Measurements from ENCODE around the gene PREX1.

The PREX1 gene

GRCh38 chr20:48629069-48629959, 198.5 kb downstream of the PREX1 start:
- DNase-seq, result no peak

- DNase-seq, result no peak
Measured at GRCh38 chr20:48627737-48628128, 200.1 kb downstream of the PREX1 start.

DNA sequence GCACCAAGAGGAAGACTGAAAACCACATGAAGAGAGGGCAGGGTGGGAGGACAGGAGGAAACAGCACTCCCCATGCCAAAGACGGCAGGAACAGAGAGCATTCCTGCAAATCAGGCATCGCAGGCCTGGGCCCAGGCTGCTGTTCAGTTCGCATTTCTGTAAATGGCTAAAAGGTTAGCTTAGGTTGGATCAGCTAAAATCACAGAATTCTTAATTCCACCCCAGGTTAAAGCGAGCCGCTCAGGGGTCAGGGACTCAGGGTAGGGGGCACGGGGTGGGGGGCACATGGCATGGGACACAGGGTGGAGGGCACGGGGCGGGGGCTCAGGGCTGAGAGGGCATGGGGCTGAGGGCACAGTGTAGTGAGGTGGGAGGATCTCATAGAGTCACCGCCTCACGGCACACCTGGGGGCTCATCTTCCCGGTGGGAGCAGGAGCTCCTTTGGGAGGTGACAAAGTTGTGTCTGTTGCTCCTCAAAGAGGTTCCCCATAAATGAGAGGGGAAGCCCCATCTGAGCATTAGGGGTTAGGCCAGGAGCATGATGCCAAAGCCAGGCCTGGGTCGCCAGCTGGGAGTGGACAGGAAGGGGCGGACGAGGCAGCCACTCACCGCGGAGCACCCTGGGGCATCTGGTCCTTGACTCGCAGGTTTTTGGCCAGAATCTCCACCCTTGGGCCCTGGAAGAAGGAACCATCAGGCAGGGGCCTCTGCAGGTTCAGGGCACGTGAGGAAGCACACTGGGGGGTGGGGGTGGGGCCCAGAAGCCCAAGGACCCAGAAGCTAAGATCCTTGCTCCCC, 200.7 kb downstream of the PREX1 start:
- no peak for DNase-seq

GRCh38 chr20:48626226-48626937, 201.4 kb downstream of the PREX1 start:
- DNase-seq, result no peak

DNA sequence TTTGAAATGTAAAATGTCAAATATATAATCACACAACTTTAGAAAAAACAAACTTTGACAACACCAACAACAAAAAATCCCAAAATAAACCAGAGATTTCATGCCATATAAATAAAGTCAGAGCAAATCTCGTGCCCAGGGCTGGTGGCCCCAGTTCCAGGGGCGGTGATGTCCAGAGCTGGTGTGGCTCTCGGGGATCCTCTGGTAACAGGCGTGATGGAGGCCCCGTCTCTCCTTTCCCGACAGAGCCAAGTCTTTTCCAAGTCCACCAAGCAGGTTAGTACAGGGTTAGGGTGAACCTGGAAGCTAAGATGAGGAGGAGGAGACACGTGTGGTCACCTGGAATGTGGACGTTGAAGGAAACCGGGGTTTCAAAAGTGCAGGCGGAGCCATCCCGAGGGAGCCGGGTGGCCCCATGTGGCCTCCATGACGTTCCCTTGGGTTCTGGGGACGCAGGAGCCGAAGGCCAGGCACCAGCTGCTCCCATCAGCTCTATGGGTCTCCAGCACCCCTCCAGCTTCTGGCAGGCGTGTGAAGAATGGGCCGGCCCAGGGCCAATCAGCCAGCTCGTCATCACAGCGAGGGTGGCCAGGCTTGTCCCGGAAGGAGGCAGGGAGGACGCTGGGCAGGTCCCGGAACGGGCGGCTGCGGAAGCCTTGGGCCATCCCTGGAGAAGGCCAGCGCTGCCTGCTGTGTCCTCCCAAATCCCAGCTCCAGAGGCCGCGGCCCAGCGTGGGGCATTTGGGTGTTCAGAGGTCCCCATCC, 202.5 kb downstream of the PREX1 start:
- no peak for DNase-seq

- no peak for DNase-seq
Measured at GRCh38 chr20:48624315-48625020, 203.3 kb downstream of the PREX1 start.

GRCh38 chr20:48623906-48624265, 203.9 kb downstream of the PREX1 start:
- DNase-seq, result no peak

- DNase-seq, result no peak
Measured at GRCh38 chr20:48623176-48623905, 204.5 kb downstream of the PREX1 start.

GRCh38 chr20:48622421-48622820, 205.4 kb downstream of the PREX1 start:
- no peak for DNase-seq

- DNase-seq, result no peak
Measured at GRCh38 chr20:48621376-48622078, 206.3 kb downstream of the PREX1 start.

DNA sequence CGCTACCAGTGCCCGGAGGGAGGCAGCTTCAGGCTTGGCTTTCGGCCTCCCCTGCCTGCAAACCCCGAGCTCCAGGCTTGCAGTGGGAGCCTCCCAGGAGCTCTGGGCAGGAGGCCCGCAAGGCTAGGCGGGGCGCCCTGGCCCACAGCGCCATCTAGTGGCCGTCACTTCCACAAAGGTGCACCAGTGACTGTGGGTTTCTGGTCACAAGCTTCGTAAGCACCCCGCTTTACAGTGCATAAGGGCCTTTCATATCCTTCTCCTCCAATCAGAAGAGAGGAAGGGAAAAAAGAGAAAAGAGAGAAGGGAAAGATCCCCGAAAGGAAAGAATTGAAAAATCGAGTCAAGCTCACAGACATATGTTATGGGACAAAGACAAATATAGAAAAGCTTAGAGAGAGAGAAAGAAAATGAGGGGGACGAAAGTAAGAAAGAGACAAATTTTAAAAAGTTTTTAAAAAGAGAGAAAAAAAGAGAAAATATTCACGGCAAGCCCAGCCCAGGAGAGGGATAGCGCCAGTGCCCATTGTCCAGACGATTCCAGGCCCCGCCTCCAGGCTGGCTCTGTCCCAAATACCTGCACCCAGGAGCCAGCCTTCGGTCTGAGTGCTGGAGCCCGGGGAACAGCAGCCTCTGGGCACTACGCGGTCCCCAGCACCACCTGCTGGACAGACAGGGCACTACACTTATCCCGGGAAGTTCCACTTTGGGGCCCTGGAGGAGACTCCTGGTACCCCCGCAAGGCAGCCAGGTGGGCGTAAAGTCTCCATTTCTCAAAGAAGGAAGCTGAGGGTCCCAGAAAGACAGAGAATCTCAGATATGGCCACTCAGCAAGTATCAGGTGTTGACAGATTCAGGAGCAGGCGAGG, 207.1 kb downstream of the PREX1 start:
- DNase-seq, result peak; percentile 31

DNA sequence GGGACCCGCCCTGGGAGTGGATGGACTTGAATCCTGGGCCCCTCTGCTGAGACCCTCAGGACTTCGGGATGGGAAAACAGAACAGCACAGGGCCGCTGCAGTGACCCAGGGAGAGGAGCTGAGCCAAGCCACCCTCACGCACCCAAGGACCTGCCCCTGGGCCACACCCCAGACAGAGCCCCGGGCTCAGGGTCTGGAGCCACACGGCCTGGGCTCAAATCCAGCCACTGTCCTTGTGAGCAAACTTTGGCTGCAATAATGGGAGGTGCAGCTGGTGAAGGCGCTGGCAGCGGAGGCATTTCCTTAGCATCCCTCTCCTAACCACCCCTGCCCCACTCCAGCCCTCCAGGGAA, 207.7 kb downstream of the PREX1 start:
- DNase-seq, result no peak

DNA sequence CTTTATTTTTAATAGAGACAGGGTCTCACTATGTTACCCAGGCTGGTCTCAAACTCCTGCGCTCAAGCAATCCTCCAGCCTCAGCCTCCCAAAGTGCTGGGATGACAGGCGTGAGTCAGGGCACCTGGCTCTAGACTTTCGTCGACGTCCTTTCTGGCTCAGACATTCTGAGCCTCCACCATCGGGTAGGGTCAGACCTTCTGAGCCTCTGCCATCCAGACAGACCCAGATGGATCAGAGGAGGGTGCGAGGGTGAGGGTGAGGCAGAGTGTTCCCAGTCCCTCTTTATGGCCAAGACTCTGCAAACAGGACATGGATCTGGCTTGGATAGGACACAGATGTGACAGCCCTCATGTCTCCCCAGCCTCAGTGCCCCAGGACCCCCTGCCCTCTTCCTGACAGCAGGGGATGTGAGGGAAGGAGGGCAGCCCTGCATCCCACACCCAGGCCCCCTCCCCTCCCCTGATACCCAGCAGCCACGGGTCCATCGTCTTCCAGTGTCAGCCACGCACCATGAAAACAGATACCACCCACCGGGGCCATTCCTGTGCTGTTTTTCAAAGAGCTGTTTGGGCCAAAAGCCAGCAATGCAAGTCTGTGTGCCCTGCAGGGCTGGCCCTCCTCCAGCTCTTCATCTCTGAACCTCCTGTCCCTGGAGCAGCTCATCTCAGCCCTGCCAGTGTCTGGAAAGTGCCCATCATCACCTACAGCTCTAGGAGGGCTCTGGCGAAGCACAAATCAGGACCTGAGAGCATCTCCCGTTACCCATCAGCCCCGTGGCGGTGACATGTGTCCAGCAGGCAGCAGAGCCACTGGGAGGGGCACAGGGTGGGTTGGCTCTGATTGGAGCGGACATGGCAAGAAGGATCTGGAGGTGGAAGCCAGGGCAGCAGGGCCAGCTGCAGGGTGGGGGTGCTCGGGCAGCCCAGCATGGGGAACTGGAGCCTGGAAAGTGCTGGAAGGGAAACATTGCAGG, 208.4 kb downstream of the PREX1 start:
- DNase-seq, result no peak

- DNase-seq, result no peak
Measured at GRCh38 chr20:48618631-48619030, 209.2 kb downstream of the PREX1 start.

- DNase-seq, result no peak
Measured at GRCh38 chr20:48618052-48618451, 209.7 kb downstream of the PREX1 start.

DNA sequence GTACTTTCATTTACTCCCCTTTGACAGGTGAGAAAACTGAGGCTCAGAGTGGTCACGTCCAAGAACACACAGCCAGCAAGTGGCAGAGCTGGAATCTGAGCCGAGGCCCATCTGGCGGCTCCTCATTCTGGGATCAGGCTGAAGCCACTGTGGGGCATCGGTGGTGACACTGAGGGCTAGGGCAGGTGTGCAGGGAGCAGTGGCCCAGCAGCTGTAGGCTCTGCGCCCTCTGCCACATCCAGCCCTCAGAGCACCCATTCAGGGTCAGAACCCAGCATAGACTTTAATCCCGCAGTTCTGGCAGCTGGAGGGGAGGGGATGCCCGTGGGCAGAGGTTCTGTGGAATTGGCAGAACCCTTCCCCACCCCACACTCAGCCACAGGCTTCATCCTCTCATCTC, 210.3 kb downstream of the PREX1 start:
- DNase-seq, result no peak

DNA sequence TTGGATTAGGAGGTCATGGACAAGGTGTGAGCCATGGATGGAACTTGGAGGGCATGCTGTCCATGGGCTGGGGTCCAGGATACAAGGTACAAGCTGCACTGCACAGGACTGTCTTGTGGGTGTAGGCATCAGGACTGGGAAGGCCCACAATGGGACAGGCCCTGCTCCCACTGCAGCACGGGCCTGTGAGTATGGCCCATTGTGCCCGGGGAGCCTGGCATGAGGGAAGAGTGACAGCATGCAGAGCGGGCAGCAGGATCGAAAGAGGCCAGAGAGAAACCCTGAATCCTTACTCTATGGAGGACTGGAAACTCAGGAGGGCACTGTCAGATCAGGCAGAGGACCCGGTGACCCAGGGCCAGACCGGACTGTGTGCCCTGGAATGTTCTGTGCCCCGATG, 211.3 kb downstream of the PREX1 start:
- DNase-seq, result no peak

DNA sequence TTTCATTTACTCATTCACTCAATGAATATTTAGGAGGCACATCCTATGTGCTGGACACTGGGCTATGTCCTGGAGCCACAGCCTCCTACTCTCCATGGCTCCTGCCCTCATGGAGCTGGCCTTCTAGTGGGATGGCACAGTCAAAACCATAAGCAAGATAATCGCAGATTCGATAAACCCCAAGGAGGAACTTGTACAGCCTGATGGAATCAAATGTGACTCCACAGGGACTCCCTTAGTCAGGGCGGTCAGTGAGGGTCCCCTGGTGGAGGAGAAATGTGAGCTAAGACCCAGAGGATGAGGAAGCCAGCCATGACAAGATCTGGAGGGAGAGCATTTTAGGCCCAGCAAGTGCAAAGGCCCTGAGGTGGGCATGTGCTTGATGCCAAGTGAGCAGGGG, 211.9 kb downstream of the PREX1 start:
- no peak for DNase-seq

Measured in NCI-H524 treated with DMSO at 0.1 percent for 48 hours (cell line).